ENCODE data around the gene MTFP1. TPM values are rescaled to one million over a fixed set of nuclear protein-coding genes. Genes with fewer than 3 reads are reported as not detected.

The MTFP1 gene
- total RNA-seq, 1 donor from 2014 or later, result 20.6 TPM

DNA sequence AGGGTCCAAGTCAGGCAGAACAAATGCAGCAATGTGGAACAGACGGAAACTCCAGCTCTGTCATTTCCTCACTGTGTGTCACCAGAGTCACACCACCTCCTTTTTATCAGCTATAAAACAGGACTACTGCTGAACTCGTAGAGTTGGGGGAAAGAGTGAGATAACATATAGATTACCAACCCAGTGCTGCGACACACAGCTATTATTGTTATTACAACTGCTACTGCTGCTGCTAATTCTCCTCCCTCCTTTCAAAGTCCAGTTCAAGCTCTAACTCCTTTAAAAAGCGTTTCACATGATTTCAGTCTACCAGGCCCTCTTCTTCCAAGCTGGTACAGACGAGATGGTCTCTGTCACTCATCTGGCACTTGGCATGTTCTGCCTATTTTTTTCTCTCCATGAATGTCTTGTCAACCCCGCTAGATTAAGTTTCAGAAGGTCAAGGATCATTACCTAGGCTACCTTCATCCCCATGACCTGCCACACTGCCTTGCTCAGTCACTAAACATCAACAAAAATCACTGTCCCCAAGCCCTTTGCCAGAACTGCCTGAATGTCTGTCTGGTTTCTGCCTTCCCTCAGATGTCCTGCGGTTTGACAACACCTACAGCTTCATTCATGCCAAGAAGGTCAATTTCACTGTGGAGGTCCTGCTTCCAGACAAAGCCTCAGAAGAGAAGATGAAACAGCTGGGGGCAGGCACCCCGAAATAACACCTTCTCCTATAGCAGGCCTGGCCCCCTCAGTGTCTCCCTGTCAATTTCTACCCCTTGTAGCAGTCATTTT is 3.7 kb upstream of the MTFP1 start:
- no peak for DNase-seq (ENCODE audit: extremely low spot score, unreplicated experiment)
- TF ChIP-seq, protein P1, sequence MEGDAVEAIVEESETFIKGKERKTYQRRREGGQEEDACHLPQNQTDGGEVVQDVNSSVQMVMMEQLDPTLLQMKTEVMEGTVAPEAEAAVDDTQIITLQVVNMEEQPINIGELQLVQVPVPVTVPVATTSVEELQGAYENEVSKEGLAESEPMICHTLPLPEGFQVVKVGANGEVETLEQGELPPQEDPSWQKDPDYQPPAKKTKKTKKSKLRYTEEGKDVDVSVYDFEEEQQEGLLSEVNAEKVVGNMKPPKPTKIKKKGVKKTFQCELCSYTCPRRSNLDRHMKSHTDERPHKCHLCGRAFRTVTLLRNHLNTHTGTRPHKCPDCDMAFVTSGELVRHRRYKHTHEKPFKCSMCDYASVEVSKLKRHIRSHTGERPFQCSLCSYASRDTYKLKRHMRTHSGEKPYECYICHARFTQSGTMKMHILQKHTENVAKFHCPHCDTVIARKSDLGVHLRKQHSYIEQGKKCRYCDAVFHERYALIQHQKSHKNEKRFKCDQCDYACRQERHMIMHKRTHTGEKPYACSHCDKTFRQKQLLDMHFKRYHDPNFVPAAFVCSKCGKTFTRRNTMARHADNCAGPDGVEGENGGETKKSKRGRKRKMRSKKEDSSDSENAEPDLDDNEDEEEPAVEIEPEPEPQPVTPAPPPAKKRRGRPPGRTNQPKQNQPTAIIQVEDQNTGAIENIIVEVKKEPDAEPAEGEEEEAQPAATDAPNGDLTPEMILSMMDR (conservative IDR thresholded peaks at IDR 0.05), result no peak
- no peaks in the 10 kb centered on the region for H3K9me3 Mint-ChIP-seq
- peak overlapping the region; percentile 75 for H3K27ac Mint-ChIP-seq
- H3K27me3 Mint-ChIP-seq, result no peaks in the 10 kb centered on the region
- H3K4me3 Mint-ChIP-seq, result peak overlapping the region; percentile 97
- peaks cover 1% of the 10 kb centered on the region for H3K36me3 Mint-ChIP-seq
- peaks cover 30% of the 10 kb centered on the region for H3K4me1 Mint-ChIP-seq (ENCODE audit: unreplicated experiment)

DNA sequence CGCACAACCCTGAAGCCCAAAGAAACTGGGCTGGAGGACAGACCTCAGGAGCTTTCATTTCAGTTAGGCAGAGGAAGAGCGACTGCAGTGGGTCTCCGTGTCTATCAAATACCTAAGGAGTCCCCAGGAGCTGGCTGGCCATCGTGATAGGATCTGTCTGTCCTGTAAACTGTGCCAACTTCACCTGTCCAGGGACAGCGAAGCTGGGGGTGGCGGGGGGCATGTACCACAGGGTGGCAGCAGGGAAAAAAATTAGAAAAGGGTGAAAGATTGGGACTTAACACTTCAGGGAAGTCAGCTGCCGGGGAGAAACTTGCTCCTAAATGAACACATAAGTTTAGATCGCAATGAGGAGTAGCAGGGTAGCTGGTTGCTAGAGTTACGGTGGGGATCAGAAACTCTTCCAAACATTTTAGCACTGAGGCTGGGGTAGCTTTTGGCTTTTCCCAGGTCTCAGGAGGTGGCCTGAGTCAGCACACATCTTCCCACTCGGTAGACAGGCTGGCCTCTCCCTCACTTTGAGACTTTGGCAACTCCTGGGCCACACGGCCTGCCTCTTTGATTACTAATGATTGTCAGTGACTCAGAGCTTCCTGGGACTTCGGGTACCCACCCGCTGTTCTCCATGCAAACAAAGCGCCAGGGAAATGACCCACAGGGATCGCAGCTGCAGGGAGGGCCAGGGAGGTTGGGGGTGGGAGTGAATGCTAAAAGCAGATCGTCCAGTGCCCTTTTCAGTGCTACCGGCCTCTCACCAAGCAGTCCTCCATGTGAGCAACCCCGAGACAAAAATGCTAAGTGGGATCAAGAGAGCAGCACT is 2.9 kb upstream of the MTFP1 start:
- Mint-ChIP-seq H3K27ac (peak overlapping the region; percentile 75), H3K9me3 (no peaks in the 10 kb centered on the region), H3K4me3 (peak overlapping the region; percentile 97), H3K27me3 (no peaks in the 10 kb centered on the region), H3K4me1 (ENCODE audit: unreplicated experiment) (peaks cover 30% of the 10 kb centered on the region), H3K36me3 (no peaks in the 10 kb centered on the region)
- DNase-seq (ENCODE audit: extremely low spot score, unreplicated experiment), result no peak
- TF ChIP-seq, protein P1 (conservative IDR thresholded peaks at IDR 0.05), result no peak

DNA sequence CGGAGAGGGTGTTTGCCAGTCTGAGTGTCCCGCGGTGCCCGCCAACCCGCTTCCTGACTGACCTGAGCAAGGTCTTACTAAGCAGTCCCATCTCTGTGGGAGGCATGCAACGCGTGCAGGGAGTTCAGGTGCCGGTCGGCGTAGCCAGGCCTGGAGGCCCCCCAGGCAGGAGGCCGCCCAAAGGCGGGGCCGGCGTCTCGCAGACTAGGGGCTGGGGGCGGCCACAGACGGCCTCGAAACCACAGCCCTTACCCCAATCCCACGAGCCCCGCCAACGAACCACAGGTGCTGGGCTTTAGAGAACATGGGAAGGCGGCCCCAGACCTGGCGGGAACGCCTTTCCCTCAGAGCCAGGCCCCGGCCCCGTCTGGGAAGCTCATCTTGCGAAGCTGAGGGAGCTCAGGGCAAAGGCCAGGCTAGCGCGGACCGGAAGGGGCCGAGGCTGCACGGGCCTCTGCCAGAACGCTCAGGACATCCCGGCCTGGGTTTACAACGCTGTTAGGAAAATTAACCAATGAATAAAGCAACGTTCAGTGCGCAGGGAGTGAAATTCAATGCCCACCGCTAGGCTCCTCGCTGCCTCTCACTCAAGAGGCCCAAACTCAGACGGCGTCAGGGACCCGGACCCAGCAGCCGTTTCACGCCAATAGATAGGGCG is 2.1 kb upstream of the MTFP1 start:
- H3K9me3 Mint-ChIP-seq, result no peaks in the 10 kb centered on the region
- peaks cover 30% of the 10 kb centered on the region for H3K4me1 Mint-ChIP-seq (ENCODE audit: unreplicated experiment)
- TF ChIP-seq, protein P1 (conservative IDR thresholded peaks at IDR 0.05), result peak; percentile 61
- H3K4me3 Mint-ChIP-seq, result peak overlapping the region; percentile 97
- H3K36me3 Mint-ChIP-seq, result no peaks in the 10 kb centered on the region
- peak; percentile 74 for DNase-seq (ENCODE audit: extremely low spot score, unreplicated experiment)
- peak overlapping the region; percentile 97 for H3K27ac Mint-ChIP-seq
- H3K27me3 Mint-ChIP-seq, result no peaks in the 10 kb centered on the region

DNA sequence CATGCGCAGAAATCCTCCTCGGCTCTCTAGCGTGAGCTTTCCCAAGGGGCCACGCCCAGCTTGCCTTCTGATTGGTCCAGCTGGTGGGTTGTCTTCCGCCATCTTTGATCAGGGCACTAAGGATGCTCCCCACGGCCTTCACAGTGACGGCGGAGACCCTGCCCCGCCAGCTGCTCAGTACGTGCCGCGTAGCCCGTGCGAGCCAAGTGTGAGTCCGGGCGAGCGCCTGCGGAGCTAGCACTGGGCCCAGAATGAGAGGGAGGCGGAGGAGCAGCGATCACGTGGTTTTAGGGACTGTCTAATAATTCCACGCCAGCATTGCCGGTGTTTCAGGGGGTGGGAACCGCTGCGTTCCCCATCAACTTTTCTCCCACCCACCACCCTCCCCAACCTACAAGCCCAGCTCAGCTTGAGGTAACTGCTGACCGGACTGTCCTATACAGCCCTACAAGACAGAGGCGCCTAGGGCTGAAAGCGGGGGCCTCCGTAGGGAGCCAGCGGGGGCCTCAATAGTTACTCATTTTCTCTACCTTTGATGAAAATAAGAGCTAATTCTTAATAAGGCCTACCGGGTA is 1.5 kb upstream of the MTFP1 start:
- Mint-ChIP-seq H3K27ac (peak overlapping the region; percentile 97), H3K4me3 (peak overlapping the region; percentile 97), H3K27me3 (no peaks in the 10 kb centered on the region), H3K9me3 (no peaks in the 10 kb centered on the region), H3K4me1 (ENCODE audit: unreplicated experiment) (peaks cover 30% of the 10 kb centered on the region), H3K36me3 (no peaks in the 10 kb centered on the region)
- peak; percentile 99 for DNase-seq (ENCODE audit: extremely low spot score, unreplicated experiment)
- TF ChIP-seq, protein P1 (conservative IDR thresholded peaks at IDR 0.05), result no peak

All from type B pancreatic cell (in vitro differentiated cells).